GM23338 (cell line): ENCODE measurements around the gene ZNF445. TPM values are rescaled to one million over a fixed set of nuclear protein-coding genes. Genes with fewer than 3 reads are reported as not detected.

Source experiments
- ATAC-seq: fragments of 200-7000 bp; cut with Tn5 transposase; 3 replicates; pipeline ENCODE4 v1.9.1; 2020
- DNase-seq: peaks from one replicate; pipeline ENCODE4 v3.0.0-alpha.2; 2015; ENCODE audit warnings: low spot score
- H2AFZ ChIP-seq: fragments of 200-600 bp; sonication (generic); 2 replicates; pipeline ENCODE4 v1.8.0; 2016; ENCODE audit warnings: antibody characterized with exemption, mild to moderate bottlenecking, moderate library complexity
- H3F3A ChIP-seq: fragments of 200-600 bp; sonication (generic); replicated peaks from 2 replicates; pipeline ENCODE4 v1.8.0; 2017; ENCODE audit warnings: antibody characterized with exemption, mixed run types, low read depth
- H3K27ac ChIP-seq: fragments of 200-600 bp; sonication (generic); 2 replicates; pipeline ENCODE4 v1.6.1; 2016; ENCODE audit warnings: low read depth
- H3K27me3 ChIP-seq: fragments of 200-600 bp; sonication (generic); 2 replicates; pipeline ENCODE4 v1.8.0; 2016; ENCODE audit warnings: mild to moderate bottlenecking, mixed run types, moderate library complexity; ENCODE audit not compliant: insufficient read depth
- H3K36me3 ChIP-seq: fragments of 200-600 bp; sonication (generic); 2 replicates; pipeline ENCODE4 v1.8.0; 2016; ENCODE audit warnings: mild to moderate bottlenecking; ENCODE audit not compliant: insufficient read depth
- H3K4me1 ChIP-seq: fragments of 200-600 bp; sonication (generic); 2 replicates; pipeline ENCODE4 v1.8.0; 2016; ENCODE audit warnings: mild to moderate bottlenecking, moderate library complexity; ENCODE audit not compliant: insufficient read depth
- H3K4me2 ChIP-seq: fragments of 200-600 bp; sonication (generic); 2 replicates; pipeline ENCODE4 v1.7.1; 2017; ENCODE audit warnings: mixed run types
- H3K4me3 ChIP-seq: fragments of 200-600 bp; sonication (generic); 2 replicates; pipeline ENCODE4 v1.6.1; 2016; ENCODE audit warnings: mixed run types
- H3K79me2 ChIP-seq: fragments of 200-600 bp; sonication (generic); replicated peaks from 2 replicates; pipeline ENCODE4 v1.8.0; 2017; ENCODE audit warnings: mild to moderate bottlenecking; ENCODE audit not compliant: insufficient read depth
- H3K9me2 ChIP-seq: fragments of 200-600 bp; sonication (generic); 2 replicates; pipeline ENCODE4 v1.8.0; 2017; ENCODE audit not compliant: insufficient read depth
- H4K20me1 ChIP-seq: fragments of 200-600 bp; sonication (generic); replicated peaks from 2 replicates; pipeline ENCODE4 v1.8.0; 2017; ENCODE audit warnings: mild to moderate bottlenecking; ENCODE audit not compliant: insufficient read depth
- H3K27ac Mint-ChIP-seq: 2 replicates; pipeline ENCODE4 v1.8.0; 2020; ENCODE audit warnings: inconsistent platforms, mild to moderate bottlenecking, moderate library complexity, mixed read lengths
- H3K27me3 Mint-ChIP-seq: 3 replicates; pipeline ENCODE4 v1.8.0; 2022; ENCODE audit warnings: low read depth, mild to moderate bottlenecking, moderate library complexity, mixed read lengths, inconsistent platforms; ENCODE audit not compliant: insufficient read depth, poor library complexity
- H3K36me3 Mint-ChIP-seq: 3 replicates; pipeline ENCODE4 v1.8.0; 2021; ENCODE audit warnings: low read depth, mild to moderate bottlenecking, inconsistent platforms, moderate library complexity, mixed read lengths
- H3K4me1 Mint-ChIP-seq: 3 replicates; pipeline ENCODE4 v1.8.0; 2020; ENCODE audit warnings: mild to moderate bottlenecking, inconsistent platforms, mixed read lengths
- H3K4me3 Mint-ChIP-seq: 3 replicates; pipeline ENCODE4 v1.8.0; 2021; ENCODE audit warnings: moderate library complexity, mild to moderate bottlenecking, inconsistent platforms, mixed read lengths
- H3K9me3 Mint-ChIP-seq: 3 replicates; pipeline ENCODE4 v1.8.0; 2020; ENCODE audit warnings: moderate library complexity, mild to moderate bottlenecking, inconsistent platforms, mixed read lengths
- CREB1 ChIP-seq: fragments of 250-450 bp; sonication (Bioruptor Pico); IDR thresholded peaks from 2 replicates; pipeline ENCODE4 v1.5.0; 2020; ENCODE audit warnings: low read depth, mild to moderate bottlenecking, moderate library complexity
- ETS1 ChIP-seq: IDR thresholded peaks from 2 replicates; pipeline ENCODE4 v1.6.1; 2016; ENCODE audit warnings: antibody characterized with exemption
- EZH2phosphoT487 ChIP-seq: fragments of 200-600 bp; sonication (generic); IDR thresholded peaks from one replicate; pipeline ENCODE4 v1.8.1; 2018; ENCODE audit warnings: antibody characterized with exemption; ENCODE audit not compliant: unreplicated experiment
- JUNB ChIP-seq: IDR thresholded peaks from one replicate; pipeline ENCODE4 v1.6.1; 2016; ENCODE audit warnings: antibody characterized with exemption; ENCODE audit not compliant: unreplicated experiment
- NANOG ChIP-seq: IDR thresholded peaks from 2 replicates; pipeline ENCODE4 v1.6.1; 2016; ENCODE audit warnings: antibody characterized with exemption, borderline replicate concordance
- POLR2AphosphoS5 ChIP-seq: IDR thresholded peaks from 2 replicates; pipeline ENCODE4 v1.6.1; 2016; ENCODE audit warnings: antibody characterized with exemption, low read depth
- REST ChIP-seq: IDR thresholded peaks from one replicate; pipeline ENCODE4 v1.6.1; 2018; ENCODE audit warnings: antibody characterized with exemption; ENCODE audit not compliant: unreplicated experiment
- STAT1 ChIP-seq: IDR thresholded peaks from one replicate; pipeline ENCODE4 v1.6.1; 2016; ENCODE audit warnings: antibody characterized with exemption; ENCODE audit not compliant: unreplicated experiment
- ZNF114 ChIP-seq: fragments of 250-450 bp; sonication (Bioruptor Pico); IDR thresholded peaks from 2 replicates; pipeline ENCODE4 v1.5.0; 2020; ENCODE audit warnings: mild to moderate bottlenecking, moderate library complexity
- ZNF331 ChIP-seq: fragments of 250-450 bp; sonication (Bioruptor Pico); IDR thresholded peaks from 2 replicates; pipeline ENCODE4 v1.5.0; 2020; ENCODE audit warnings: low read depth, mild to moderate bottlenecking, moderate library complexity
- polyA plus RNA-seq: library from polyadenylated mRNA; unstranded; fragments of >200 nt; fragmentation: Nextera tagmentation; extraction: Ambion mirVana; gene quantifications from 2 replicates; pipeline ENCODE4 v1.2.1, GENCODE V29; 2016
- total RNA-seq: library from RNA; depleted of rRNA; stranded (reverse); fragments of >200 nt; shearing (Covaris generic); gene quantifications from 2 replicates; pipeline ENCODE4 v1.2.3, GENCODE V29; 2014

Gene ZNF445
- total and polyA plus RNA-seq, 2 experiments from 2014 or later = 2.7 to 16.6 TPM

- TF ChIP-seq STAT1 = no peak
- TF ChIP-seq ZNF114 (CRISPR knock-in tag) = no peak
- no peak for TF ChIP-seq ETS1
- no peak for TF ChIP-seq NANOG
- no peak for TF ChIP-seq JUNB
- no peak for TF ChIP-seq ZNF331 (CRISPR knock-in tag)
- no peak for TF ChIP-seq REST
Measured at GRCh38 chr3:44400771-44401170, 76.7 kb downstream of the ZNF445 start (continued).

- no peaks in the 10 kb centered on the region for H3K27me3 ChIP-seq
- Mint-ChIP-seq H3K9me3 (no peaks in the 10 kb centered on the region), H3K36me3 (no peaks in the 10 kb centered on the region), H3K27ac (no peak overlapping the region), H3K27me3 (peaks cover 2% of the 10 kb centered on the region), H3K4me3 (no peak overlapping the region), H3K4me1 (no peaks in the 10 kb centered on the region)
- DNase-seq (no peak), ATAC-seq (no peak)
- no peak overlapping the region for H2AFZ ChIP-seq
- H3K4me1 ChIP-seq = no peaks in the 10 kb centered on the region
- H3K79me2 ChIP-seq = no peaks in the 10 kb centered on the region
- H3K4me2 ChIP-seq = no peak overlapping the region
- no peak overlapping the region for H3K27ac ChIP-seq
- H3F3A ChIP-seq = no peaks in the 10 kb centered on the region
- no peak overlapping the region for H3K4me3 ChIP-seq
- H3K9me2 ChIP-seq = no peaks in the 10 kb centered on the region
- peaks cover 3% of the 10 kb centered on the region; the same call in 1 of the 2 replicates for H4K20me1 ChIP-seq
- no peaks in the 10 kb centered on the region for H3K36me3 ChIP-seq
- TF ChIP-seq ZNF114 (CRISPR knock-in tag) (no peak), JUNB (no peak), NANOG (no peak), ETS1 (no peak), REST (no peak), EZH2phosphoT487 (no peak), STAT1 (no peak), POLR2AphosphoS5 (no peak), CREB1 (no peak)
Measured at GRCh38 chr3:44398853-44399252, 78.6 kb downstream of the ZNF445 start.
